ENCODE results near the gene UBR2. TPM values are rescaled to one million over a fixed set of nuclear protein-coding genes. Genes with fewer than 3 reads are reported as not detected.
A peak's percentile ranks its signal among the peaks of the same experiment; 100 is the strongest.
"Not testable (repeated sequence)": the region's sequence is repeated elsewhere in the genome, so short reads cannot be mapped to it uniquely, and the experiment has no call there.

The UBR2 gene
- total RNA-seq, 1 donor from 2014 or later = 32.5 TPM

DNA sequence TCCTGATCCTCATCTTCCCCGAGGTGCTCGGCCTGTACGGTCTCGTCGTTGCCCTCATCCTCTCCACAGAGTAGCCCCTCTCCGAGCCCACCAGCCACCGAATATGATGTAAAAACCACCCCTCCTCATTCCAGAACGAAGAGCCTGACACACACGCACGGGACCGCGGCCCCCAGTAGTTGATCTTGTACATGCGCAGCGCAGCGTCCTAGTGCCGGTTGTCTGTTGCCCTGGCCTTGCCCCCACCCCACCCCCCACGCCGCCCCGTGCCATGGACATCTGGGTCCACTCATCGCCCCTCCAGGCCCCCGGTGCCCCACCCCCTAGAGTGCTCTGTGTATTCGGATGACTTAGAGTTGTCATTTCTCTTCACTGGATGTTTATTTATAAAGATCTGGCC is 163.8 kb downstream of the UBR2 start:
- H3K9me3 ChIP-seq (replicated peaks) = no peaks in the 10 kb centered on the region
- TF ChIP-seq, protein P1, sequence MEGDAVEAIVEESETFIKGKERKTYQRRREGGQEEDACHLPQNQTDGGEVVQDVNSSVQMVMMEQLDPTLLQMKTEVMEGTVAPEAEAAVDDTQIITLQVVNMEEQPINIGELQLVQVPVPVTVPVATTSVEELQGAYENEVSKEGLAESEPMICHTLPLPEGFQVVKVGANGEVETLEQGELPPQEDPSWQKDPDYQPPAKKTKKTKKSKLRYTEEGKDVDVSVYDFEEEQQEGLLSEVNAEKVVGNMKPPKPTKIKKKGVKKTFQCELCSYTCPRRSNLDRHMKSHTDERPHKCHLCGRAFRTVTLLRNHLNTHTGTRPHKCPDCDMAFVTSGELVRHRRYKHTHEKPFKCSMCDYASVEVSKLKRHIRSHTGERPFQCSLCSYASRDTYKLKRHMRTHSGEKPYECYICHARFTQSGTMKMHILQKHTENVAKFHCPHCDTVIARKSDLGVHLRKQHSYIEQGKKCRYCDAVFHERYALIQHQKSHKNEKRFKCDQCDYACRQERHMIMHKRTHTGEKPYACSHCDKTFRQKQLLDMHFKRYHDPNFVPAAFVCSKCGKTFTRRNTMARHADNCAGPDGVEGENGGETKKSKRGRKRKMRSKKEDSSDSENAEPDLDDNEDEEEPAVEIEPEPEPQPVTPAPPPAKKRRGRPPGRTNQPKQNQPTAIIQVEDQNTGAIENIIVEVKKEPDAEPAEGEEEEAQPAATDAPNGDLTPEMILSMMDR (IDR thresholded peaks at IDR 0.05; ENCODE audit: borderline replicate concordance) = no peak
- no peaks in the 10 kb centered on the region for H3K36me3 ChIP-seq
- H3K27me3 ChIP-seq (ENCODE audit: low read depth) = no peaks in the 10 kb centered on the region
- H3K4me1 ChIP-seq = peaks cover 17% of the 10 kb centered on the region
- peak overlapping the region; percentile 72 for H3K4me3 ChIP-seq
- peak overlapping the region; percentile 86 for H3K27ac ChIP-seq (replicated peaks)
- intact Hi-C loops (cut with micrococcal nuclease) = loop anchor here (5.0 kb wide), 1 partner anchor 65 kb away; no protein-coding TSS in a partner anchor
- DNase-seq = no peak

GRCh38 chr6:42729731-42730130 is 165.9 kb downstream of the UBR2 start:
- Histone ChIP-seq H3K4me3 (no peak overlapping the region), H3K36me3 (no peaks in the 10 kb centered on the region), H3K9me3 (replicated peaks) (no peaks in the 10 kb centered on the region), H3K27me3 (ENCODE audit: low read depth) (no peaks in the 10 kb centered on the region), H3K27ac (replicated peaks) (no peak overlapping the region), H3K4me1 (peaks cover 17% of the 10 kb centered on the region)
- TF ChIP-seq, protein P1 (IDR thresholded peaks at IDR 0.05; ENCODE audit: borderline replicate concordance) = no peak
- no peak for DNase-seq
- intact Hi-C loops (cut with micrococcal nuclease) = loop anchor here (5.0 kb wide), 1 partner anchor 67 kb away; no protein-coding TSS in a partner anchor

DNA sequence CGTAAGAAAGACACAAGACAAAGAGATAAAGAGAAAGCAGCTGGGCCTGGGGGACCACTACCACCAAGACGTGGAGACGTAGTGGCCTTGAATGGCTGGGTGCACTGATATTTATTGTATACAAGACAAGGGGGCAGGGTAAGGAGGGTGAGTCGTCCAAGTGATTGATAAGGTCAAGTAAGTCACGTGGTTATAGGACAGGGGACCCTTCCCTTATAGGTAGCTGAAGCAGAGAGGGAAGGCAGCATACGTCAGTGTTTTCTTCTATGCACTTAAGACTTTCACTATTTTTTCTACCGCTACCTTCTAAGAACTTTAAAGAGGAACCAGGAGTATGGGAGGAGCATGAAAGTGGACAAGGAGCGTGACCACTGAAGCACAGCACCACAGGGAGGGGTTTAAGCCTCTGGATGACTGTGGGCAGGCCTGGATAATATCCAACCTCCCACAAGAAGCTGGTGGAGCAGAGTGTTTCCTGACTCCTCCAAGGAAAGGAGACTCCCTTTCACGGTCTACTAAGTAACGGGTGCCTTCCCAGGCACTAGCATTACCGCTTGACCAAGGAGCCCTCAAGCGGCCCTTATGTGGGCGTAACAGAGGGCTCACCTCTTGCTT is 170.1 kb downstream of the UBR2 start:
- H3K4me1 ChIP-seq; H3K36me3 ChIP-seq; intact Hi-C loops (cut with micrococcal nuclease); H3K27ac ChIP-seq (replicated peaks); DNase-seq; H3K27me3 ChIP-seq (ENCODE audit: low read depth); H3K9me3 ChIP-seq (replicated peaks); H3K4me3 ChIP-seq: not testable (repeated sequence)

DNA sequence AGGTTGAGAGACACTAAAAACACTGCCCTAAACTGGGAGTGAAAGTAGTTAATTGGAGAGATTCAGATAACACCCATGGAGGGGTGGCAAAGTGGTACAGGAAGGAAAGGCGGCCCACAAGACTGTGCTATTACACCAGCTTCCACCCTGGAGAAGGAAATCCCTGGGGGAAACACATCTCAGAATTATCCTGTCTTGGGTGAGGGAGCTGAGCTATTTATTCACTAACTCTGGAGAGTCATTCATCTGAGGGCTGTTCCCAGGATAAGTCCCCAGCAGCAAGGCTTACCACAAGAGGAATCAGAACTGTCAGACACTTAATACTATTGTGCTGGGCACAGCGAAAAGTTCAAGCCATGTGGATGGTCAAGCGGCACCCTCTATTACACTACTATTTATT is 172.1 kb downstream of the UBR2 start:
- Histone ChIP-seq H3K4me3 (no peak overlapping the region), H3K27ac (replicated peaks) (no peak overlapping the region), H3K9me3 (replicated peaks) (no peaks in the 10 kb centered on the region), H3K36me3 (no peaks in the 10 kb centered on the region), H3K4me1 (no peaks in the 10 kb centered on the region), H3K27me3 (ENCODE audit: low read depth) (peaks cover 10% of the 10 kb centered on the region)
- TF ChIP-seq, protein P1 (IDR thresholded peaks at IDR 0.05; ENCODE audit: borderline replicate concordance) = no peak
- DNase-seq = no peak
- intact Hi-C loops (cut with micrococcal nuclease) = no loop called here

DNA sequence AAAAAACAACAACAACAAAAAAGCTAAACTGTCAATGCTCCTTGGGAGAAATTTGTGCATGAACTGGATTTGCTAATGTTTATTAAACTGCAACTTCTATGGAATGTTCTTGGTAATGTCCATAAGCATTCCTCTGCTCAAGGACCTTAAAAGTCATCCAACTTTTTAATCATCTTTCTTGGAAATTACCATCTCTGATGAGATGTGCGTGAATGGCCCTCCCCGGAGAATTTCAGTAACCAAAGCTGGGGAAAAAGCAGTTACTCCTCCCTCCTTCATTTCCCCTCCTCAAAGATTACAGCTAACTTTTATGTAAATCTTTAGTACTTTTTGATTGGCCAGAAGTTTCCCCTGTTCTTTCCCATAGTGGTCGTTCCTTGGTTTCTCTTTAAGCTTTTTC is 176.9 kb downstream of the UBR2 start:
- intact Hi-C loops (cut with micrococcal nuclease) = no loop called here
- TF ChIP-seq, protein P1 (IDR thresholded peaks at IDR 0.05; ENCODE audit: borderline replicate concordance) = no peak
- Histone ChIP-seq H3K27ac (replicated peaks) (no peak overlapping the region), H3K4me3 (no peak overlapping the region), H3K27me3 (ENCODE audit: low read depth) (peaks cover 10% of the 10 kb centered on the region), H3K4me1 (peaks cover 25% of the 10 kb centered on the region), H3K36me3 (no peaks in the 10 kb centered on the region), H3K9me3 (replicated peaks) (no peaks in the 10 kb centered on the region)
- no peak for DNase-seq

- no peaks in the 10 kb centered on the region for H3K27me3 ChIP-seq (ENCODE audit: low read depth)
- no peak overlapping the region for H3K27ac ChIP-seq (replicated peaks)
- TF ChIP-seq, protein P1 (IDR thresholded peaks at IDR 0.05; ENCODE audit: borderline replicate concordance) = no peak
- H3K9me3 ChIP-seq (replicated peaks) = no peaks in the 10 kb centered on the region
- no peak for DNase-seq
- intact Hi-C loops (cut with micrococcal nuclease) = no loop called here
- H3K4me3 ChIP-seq = no peak overlapping the region
- H3K36me3 ChIP-seq = no peaks in the 10 kb centered on the region
- H3K4me1 ChIP-seq = peaks cover 28% of the 10 kb centered on the region
Observed at GRCh38 chr6:42742116-42742894, 178.5 kb downstream of the UBR2 start.
